OCI-M1 (cell line): ENCODE data around the gene SURF4.
A peak's percentile ranks its signal among the peaks of the same experiment; 100 is the strongest.
"Not testable (repeated sequence)": the region's sequence is repeated elsewhere in the genome, so short reads cannot be mapped to it uniquely, and the experiment has no call there.

Experiments
- DNase-seq: peaks from one replicate; lab custom pipeline; 2025; lab: John Stamatoyannopoulos, UW

The SURF4 gene

GRCh38 chr9:133333566-133333965, 42.3 kb downstream of the SURF4 start:
- no peak for DNase-seq

GRCh38 chr9:133333011-133333410, 42.8 kb downstream of the SURF4 start:
- DNase-seq, result no peak

GRCh38 chr9:133332381-133332730, 43.5 kb downstream of the SURF4 start:
- no peak for DNase-seq

- no peak for DNase-seq
Observed at GRCh38 chr9:133331641-133332380, 44.0 kb downstream of the SURF4 start.

GRCh38 chr9:133331221-133331620, 44.6 kb downstream of the SURF4 start:
- DNase-seq, result no peak

- peak; percentile 49 for DNase-seq
Observed at GRCh38 chr9:133329306-133330156, 46.3 kb downstream of the SURF4 start.

- DNase-seq, result no peak
Observed at GRCh38 chr9:133327834-133328484, 47.9 kb downstream of the SURF4 start.

GRCh38 chr9:133327021-133327420, 48.8 kb downstream of the SURF4 start:
- not testable (repeated sequence) for DNase-seq

GRCh38 chr9:133323991-133324703, 51.7 kb downstream of the SURF4 start:
- no peak for DNase-seq

GRCh38 chr9:133323211-133323610, 52.6 kb downstream of the SURF4 start:
- DNase-seq, result no peak

GRCh38 chr9:133322701-133323100, 53.2 kb downstream of the SURF4 start:
- DNase-seq, result no peak

- DNase-seq, result no peak
Observed at GRCh38 chr9:133321411-133321935, 54.4 kb downstream of the SURF4 start.

GRCh38 chr9:133320421-133320881, 55.4 kb downstream of the SURF4 start:
- no peak for DNase-seq

- DNase-seq, result not testable (repeated sequence)
Observed at GRCh38 chr9:133317551-133317950, 58.3 kb downstream of the SURF4 start.

GRCh38 chr9:133315997-133316396, 59.9 kb downstream of the SURF4 start:
- DNase-seq, result no peak
